ENCODE data around the gene FAM184B. TPM values are rescaled to one million over a fixed set of nuclear protein-coding genes. Genes with fewer than 3 reads are reported as not detected.
"Not testable (repeated sequence)": the region's sequence is repeated elsewhere in the genome, so short reads cannot be mapped to it uniquely, and the experiment has no call there.

Gene FAM184B
- total RNA-seq, 1 donor from 2014 or later, result not detected

DNA sequence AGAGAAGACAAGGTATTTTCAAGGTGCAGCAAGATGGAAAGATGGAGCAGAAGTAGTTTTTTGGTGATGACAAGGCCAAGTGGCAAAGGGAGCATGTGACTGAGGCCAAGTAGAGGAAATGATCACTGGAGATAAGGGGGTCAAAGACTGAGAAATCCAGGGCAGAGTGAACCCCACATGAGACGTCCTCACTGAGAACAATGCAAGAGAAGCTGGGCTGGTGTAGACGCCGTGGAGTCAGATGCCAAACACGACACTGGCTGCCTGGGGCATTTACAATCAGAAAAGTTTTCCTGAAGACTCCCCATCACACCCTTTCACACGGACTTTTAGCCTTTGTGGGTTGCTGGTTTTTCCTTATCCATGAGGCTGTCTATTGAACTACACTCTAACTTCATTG, 69.3 kb downstream of the FAM184B start:
- Histone ChIP-seq H3K36me3 (no peaks in the 10 kb centered on the region), H3K4me2 (no peak overlapping the region), H3K27ac (no peak overlapping the region), H3K27me3 (no peaks in the 10 kb centered on the region), H3K9me3 (ENCODE audit: low read depth) (no peaks in the 10 kb centered on the region), H2AFZ (replicated peaks) (no peak overlapping the region), H3K9ac (no peak overlapping the region), H3F3A (ENCODE audit: low read depth) (no peaks in the 10 kb centered on the region), H3K4me1 (no peaks in the 10 kb centered on the region), H3K79me2 (ENCODE audit: low read depth) (no peaks in the 10 kb centered on the region), H4K20me1 (ENCODE audit: low read depth) (no peaks in the 10 kb centered on the region), H3K4me3 (no peak overlapping the region)
- no peak for DNase-seq (ENCODE audit: low spot score)
- H3K9me3 Mint-ChIP-seq, result no peaks in the 10 kb centered on the region
- TF ChIP-seq EZH2phosphoT487 (IDR thresholded peaks at IDR 0.05) (no peak), EZH2 (IDR thresholded peaks at IDR 0.05) (no peak)
- TF ChIP-seq, protein P1, sequence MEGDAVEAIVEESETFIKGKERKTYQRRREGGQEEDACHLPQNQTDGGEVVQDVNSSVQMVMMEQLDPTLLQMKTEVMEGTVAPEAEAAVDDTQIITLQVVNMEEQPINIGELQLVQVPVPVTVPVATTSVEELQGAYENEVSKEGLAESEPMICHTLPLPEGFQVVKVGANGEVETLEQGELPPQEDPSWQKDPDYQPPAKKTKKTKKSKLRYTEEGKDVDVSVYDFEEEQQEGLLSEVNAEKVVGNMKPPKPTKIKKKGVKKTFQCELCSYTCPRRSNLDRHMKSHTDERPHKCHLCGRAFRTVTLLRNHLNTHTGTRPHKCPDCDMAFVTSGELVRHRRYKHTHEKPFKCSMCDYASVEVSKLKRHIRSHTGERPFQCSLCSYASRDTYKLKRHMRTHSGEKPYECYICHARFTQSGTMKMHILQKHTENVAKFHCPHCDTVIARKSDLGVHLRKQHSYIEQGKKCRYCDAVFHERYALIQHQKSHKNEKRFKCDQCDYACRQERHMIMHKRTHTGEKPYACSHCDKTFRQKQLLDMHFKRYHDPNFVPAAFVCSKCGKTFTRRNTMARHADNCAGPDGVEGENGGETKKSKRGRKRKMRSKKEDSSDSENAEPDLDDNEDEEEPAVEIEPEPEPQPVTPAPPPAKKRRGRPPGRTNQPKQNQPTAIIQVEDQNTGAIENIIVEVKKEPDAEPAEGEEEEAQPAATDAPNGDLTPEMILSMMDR (IDR thresholded peaks at IDR 0.05), result no peak
- H3K27me3 Mint-ChIP-seq (ENCODE audit: insufficient read depth, low read depth), result peaks cover 4% of the 10 kb centered on the region
- H3K4me1 Mint-ChIP-seq, result peaks cover 20% of the 10 kb centered on the region
- H3K4me3 Mint-ChIP-seq, result no peak overlapping the region
- no peak overlapping the region for H3K27ac Mint-ChIP-seq
- no peaks in the 10 kb centered on the region for H3K36me3 Mint-ChIP-seq

DNA sequence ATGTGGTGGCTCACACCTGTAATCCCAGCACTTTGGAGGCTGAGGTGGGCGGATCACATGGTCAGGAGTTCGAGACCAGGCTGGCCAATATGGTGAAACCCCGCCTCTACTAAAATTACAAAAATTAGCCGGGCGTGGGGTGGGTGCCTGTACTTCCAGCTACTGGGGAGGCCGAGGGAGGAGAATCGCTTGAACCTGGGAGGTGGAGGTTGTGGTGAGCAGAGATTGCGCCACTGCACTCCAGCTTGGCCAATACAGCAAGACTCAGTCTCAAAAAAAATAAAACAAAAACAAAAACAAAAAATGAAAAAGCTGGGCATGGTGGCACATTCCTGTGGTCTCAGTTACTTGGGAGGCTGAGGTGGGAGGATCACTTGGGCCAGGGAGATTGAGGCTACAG, 70.2 kb downstream of the FAM184B start:
- H3K9ac ChIP-seq; H3K27me3 Mint-ChIP-seq (ENCODE audit: insufficient read depth, low read depth); H3K4me2 ChIP-seq; H2AFZ ChIP-seq (replicated peaks); H3K9me3 ChIP-seq (ENCODE audit: low read depth); H3K36me3 ChIP-seq; DNase-seq (ENCODE audit: low spot score); H3K27me3 ChIP-seq; H3K27ac Mint-ChIP-seq; H3K27ac ChIP-seq; H3K79me2 ChIP-seq (ENCODE audit: low read depth); H3K9me3 Mint-ChIP-seq; H3K4me3 ChIP-seq; H3F3A ChIP-seq (ENCODE audit: low read depth); H3K4me3 Mint-ChIP-seq; H4K20me1 ChIP-seq (ENCODE audit: low read depth); H3K4me1 ChIP-seq; H3K36me3 Mint-ChIP-seq: not testable (repeated sequence)
- H3K4me1 Mint-ChIP-seq, result peaks cover 13% of the 10 kb centered on the region

DNA sequence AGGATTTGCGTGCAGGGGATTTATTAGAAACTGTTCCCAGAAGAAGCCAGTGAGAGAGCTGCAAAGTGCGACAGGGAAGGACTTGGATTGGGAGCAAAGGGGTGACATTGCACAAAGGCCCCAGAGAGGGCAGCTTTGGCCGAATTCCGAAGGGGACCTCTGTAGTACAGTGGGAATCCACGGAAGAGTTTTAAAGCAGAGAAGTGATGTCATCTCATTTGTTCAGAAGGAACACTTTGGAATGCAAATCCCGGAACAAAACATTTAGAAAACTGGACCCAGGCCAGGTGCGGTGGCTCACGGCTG, 71.7 kb downstream of the FAM184B start:
- H3K79me2 ChIP-seq (ENCODE audit: low read depth), result no peaks in the 10 kb centered on the region
- DNase-seq (ENCODE audit: low spot score), result peak; percentile 21

DNA sequence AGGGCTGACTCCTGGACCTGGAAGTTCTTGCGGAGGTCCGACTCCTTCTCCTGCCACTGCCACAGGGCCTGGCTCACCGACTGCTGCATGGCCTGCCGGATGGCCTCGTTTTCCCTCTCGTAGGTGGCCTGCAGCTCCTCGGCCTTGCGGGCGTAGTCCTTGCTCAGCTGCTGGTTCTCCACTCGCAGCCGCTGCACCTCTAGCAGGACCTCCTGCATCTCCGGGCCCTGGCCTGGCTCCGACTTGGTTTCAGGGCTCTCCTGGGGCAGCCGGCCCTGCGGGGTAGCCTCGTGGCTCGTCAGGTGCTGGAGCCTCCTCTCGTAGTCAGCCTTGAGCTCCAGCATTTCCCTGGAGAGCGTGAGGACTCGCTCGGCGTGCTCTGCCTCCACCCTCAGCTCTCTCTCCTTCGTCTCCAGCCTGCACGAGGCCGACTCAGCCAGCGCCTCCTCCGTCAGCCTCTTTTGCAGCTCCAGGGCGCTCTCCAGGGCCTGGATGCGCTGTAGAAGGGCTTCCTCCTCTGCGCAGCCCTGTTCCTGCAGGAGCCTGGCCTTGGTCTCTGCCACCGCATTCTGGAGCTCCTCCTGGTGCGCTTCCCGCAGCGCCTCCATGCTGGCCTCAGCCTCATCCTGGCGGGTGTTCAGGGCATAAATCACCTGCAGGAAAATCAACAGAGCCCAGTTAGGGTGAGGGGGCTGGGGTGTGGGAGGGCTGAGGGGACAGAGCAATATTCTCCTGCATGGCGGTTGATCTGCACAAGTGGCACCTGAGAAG, 72.2 kb downstream of the FAM184B start:
- DNase-seq (ENCODE audit: low spot score), result peak; percentile 10
- peak overlapping the region; percentile 57 for H2AFZ ChIP-seq (replicated peaks)
- peak overlapping the region; percentile 91 for H3K27ac Mint-ChIP-seq

More for the DNA sequence above, 71.7 kb downstream of the FAM184B start:
- H3K9me3 ChIP-seq (ENCODE audit: low read depth), result no peaks in the 10 kb centered on the region
- H4K20me1 ChIP-seq (ENCODE audit: low read depth), result no peaks in the 10 kb centered on the region
- H3K4me1 ChIP-seq, result no peaks in the 10 kb centered on the region
- no peak overlapping the region for H2AFZ ChIP-seq (replicated peaks)
- Mint-ChIP-seq H3K4me1 (peaks cover 23% of the 10 kb centered on the region), H3K9me3 (no peaks in the 10 kb centered on the region), H3K4me3 (no peak overlapping the region), H3K36me3 (no peaks in the 10 kb centered on the region), H3K27ac (peak overlapping the region; percentile 91), H3K27me3 (ENCODE audit: insufficient read depth, low read depth) (peaks cover 7% of the 10 kb centered on the region)
- H3K4me3 ChIP-seq, result no peak overlapping the region
- no peaks in the 10 kb centered on the region for H3K36me3 ChIP-seq
- TF ChIP-seq EZH2phosphoT487 (IDR thresholded peaks at IDR 0.05), result no peak
- TF ChIP-seq, protein P1 (IDR thresholded peaks at IDR 0.05), result no peak
- TF ChIP-seq EZH2 (IDR thresholded peaks at IDR 0.05), result no peak
- H3K4me2 ChIP-seq, result no peak overlapping the region
- H3K27me3 ChIP-seq, result no peaks in the 10 kb centered on the region
- H3K27ac ChIP-seq, result no peak overlapping the region
- H3K9ac ChIP-seq, result no peak overlapping the region
- no peaks in the 10 kb centered on the region for H3F3A ChIP-seq (ENCODE audit: low read depth)

More for the DNA sequence above, 72.2 kb downstream of the FAM184B start:
- no peaks in the 10 kb centered on the region for H3K79me2 ChIP-seq (ENCODE audit: low read depth)
- no peaks in the 10 kb centered on the region for H4K20me1 ChIP-seq (ENCODE audit: low read depth)
- H3K4me2 ChIP-seq, result no peak overlapping the region
- TF ChIP-seq, protein P1 (IDR thresholded peaks at IDR 0.05), result no peak
- TF ChIP-seq EZH2phosphoT487 (IDR thresholded peaks at IDR 0.05) (no peak), EZH2 (IDR thresholded peaks at IDR 0.05) (no peak)
- peaks cover 28% of the 10 kb centered on the region for H3K4me1 Mint-ChIP-seq
- H3K27me3 ChIP-seq, result no peaks in the 10 kb centered on the region
- no peak overlapping the region for H3K4me3 Mint-ChIP-seq
- no peak overlapping the region for H3K27ac ChIP-seq
- H3K9ac ChIP-seq, result no peak overlapping the region
- peaks cover 7% of the 10 kb centered on the region for H3K27me3 Mint-ChIP-seq (ENCODE audit: insufficient read depth, low read depth)
- H3K9me3 ChIP-seq (ENCODE audit: low read depth), result no peaks in the 10 kb centered on the region
- H3K4me3 ChIP-seq, result no peak overlapping the region
- H3K36me3 ChIP-seq, result no peaks in the 10 kb centered on the region
- no peaks in the 10 kb centered on the region for H3F3A ChIP-seq (ENCODE audit: low read depth)
- H3K4me1 ChIP-seq, result no peaks in the 10 kb centered on the region
- no peaks in the 10 kb centered on the region for H3K9me3 Mint-ChIP-seq
- no peaks in the 10 kb centered on the region for H3K36me3 Mint-ChIP-seq

Data from neural progenitor cell (in vitro differentiated cells).